Stimulated activated CD8-positive, alpha-beta memory T cell treated with anti-CD3 and anti-CD28 coated beads, Interleukin-12 subunit alpha, Interleukin-12 subunit beta, amount 100 ng/mL, for 24 hours (primary cell): ENCODE data around the gene EHHADH.
"Not testable (repeated sequence)": the region's sequence is repeated elsewhere in the genome, so short reads cannot be mapped to it uniquely, and the experiment has no call there.

Source experiments
- DNase-seq: peaks from one replicate; pipeline ENCODE4 v3.0.0-alpha.2; 2020; ENCODE audit errors: extremely low read depth

EHHADH gene

DNA sequence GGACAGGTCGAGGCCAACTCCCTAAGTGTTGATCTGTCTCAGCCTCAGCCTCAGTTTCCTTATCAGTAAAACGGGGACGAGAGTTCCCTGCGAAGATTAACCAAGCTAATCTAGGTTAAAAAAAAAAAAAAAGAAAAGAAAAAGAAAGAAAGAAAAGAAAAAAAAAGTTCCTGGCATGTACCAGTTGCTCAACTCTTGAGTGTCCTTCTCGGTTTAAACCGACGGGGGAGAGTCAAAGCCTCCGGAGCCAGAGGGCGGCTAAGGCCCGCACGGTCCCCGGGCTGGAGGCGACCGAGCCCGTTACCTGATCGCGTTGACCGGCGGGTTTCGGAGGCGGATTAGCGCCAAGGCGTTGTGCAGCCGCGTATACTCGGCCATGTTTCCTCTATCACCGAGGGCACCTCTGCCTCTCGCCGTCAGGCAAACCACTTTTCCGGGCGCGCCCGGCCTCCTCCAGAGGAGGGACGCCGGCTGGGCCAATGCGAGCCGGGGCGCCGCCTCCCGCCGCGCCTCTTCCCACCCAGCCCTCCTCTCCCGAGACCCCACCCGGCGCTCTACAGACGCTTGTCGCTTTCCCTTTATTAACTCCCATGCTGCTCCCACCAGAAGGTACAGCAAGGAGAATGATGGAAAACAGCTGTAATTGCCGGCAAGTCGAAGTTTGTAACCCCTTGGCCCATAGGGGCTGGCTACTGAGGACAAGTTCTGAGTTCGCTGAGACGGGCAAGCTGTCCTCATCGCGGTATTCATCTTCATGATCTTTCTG lies at the start of gene EHHADH:
Gene EHHADH, minus strand, starts transcription at position 405 of the 766 bp plus-strand sequence. Its CDS starts 27 bp downstream, at position 378.
- peak; percentile 16 for DNase-seq

DNA sequence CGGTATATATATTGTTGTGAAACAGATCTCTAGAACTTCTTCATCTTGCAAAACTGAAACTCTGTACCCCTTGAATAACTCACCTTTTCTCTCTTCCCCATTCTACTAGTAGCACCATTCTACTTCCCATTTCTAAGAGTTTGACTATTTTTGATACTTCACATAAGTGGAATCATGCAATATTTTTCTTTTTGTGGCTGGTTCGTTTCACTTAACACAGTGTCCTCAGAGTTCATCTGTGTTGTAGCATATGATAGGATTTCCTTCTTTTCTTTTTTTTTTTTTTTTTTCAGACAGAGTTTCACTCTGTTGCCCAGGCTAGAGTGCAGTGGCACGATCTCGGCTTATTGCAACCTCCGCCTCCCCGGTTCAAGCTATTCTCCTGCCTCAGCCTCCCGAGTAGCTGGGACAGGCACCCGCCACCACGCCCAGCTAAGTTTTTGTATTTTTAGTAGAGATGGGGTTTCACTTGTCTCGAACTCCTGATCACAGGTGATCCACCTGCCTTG lies 46.1 kb upstream of the EHHADH start:
- DNase-seq, result not testable (repeated sequence)

DNA sequence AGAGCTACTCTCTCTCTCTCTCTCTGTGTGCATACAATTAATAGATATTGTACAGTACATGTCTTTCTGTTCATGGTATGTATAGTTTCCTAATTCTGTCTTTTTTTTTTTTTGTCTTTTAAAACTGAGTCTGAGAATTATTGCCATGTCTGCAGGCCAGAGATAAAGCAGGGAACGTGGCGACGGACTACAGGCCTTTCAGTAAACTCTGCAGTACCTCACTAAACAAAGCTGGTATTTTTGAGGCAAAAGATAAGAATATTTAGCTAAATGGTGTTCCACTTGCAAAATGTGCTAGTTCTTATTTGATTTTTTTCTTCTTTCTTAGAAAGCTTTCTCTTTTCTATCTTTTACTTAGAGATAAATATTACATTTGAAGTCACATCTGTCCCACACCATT lies 44.0 kb upstream of the EHHADH start:
- DNase-seq, result no peak

DNA sequence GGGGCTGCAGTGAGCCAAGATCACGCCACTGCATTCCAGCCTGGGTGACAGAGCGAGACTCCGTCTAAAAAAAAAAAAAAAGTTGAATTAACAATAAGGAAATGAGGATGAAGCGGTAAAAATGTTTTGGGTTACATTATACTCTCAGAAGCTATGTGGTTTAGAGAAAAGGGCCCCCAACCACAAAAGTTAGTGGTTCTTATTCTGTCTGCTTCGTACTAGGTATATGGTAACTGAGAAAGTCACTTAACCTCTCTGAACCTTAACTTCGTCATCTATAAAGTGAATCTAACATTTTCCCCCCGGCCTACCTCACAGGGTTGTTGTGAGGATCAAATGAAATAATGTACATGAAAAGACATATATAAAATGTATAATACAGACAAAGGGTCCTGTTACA lies 38.4 kb upstream of the EHHADH start:
- DNase-seq, result no peak

DNA sequence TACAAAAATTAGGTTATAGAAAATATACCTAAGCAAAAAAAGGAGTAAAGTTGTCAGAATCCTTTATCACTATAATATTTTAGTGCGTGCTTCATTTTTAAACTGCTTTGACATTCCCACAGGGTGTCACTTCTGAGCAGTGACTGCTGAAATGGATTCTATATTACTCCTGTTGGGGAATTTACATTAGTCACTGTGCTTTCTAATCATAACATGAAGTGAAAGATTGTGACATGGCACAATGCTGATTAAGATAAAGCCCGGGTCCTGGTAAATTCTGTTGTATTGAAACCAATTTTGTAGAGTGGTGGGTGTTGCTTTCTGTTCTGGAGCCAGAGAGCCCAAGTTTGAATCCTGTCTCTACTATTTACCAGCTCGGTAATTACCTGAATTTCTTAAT lies 36.4 kb upstream of the EHHADH start:
- DNase-seq, result no peak

DNA sequence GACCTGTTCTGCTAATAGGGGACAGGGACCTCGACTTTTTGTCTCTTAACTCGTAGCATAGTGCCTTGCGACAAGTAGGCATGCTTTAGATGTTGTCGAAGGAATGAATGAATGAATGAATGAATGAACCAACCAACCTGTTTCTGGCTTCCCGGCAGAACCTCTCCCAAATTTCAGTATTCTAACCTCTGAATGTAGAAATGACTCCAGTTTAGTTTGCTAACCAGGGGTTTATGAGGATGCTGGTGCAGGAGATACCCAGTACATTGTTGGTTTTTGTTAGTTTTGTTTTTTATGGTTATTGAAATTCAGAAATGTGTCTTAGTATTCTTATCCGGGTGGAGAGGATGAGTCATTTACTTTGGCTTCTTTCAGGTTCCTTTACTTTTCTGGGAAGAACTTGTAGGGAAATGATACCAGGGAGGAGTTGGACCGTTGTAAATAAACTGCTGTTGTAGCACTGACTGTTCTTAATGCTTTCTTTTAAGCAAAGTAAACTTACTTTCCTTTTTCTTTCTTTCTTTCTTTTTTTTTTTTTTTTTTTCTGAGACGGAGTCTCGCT lies 29.6 kb upstream of the EHHADH start:
- no peak for DNase-seq

DNA sequence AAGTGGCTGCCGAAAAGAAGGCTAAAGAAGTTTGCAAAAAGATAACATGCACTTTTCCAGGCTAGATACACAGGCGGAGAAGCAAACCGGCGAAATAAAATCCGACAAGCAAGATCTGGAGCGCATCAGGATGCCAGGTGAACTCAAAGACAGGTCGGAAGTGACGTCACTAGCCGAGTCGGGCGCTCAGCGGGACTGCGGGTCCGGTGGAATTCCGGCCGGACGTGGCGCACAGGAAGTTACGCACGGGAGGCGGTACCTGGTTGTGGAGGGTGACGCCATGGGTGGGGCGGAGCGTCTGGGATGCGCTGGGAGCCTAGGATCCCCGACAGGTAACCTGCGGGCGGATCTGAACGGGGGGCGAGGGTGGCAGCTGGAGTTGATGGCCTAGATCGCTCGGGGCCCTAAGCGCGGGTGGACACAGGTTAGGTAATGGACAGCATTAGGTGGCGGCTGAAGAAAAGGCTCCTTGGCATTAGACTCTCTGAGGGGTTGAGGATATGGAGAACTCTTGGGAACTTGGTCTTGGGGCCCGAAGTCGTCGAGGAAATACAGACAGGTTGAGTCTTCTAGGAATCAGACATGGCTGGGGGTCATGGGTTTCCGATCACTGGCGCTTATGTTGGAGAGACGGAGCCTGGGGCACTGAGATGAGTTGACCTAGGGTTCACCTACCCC lies 29.0 kb upstream of the EHHADH start:
- DNase-seq, result peak; percentile 89

DNA sequence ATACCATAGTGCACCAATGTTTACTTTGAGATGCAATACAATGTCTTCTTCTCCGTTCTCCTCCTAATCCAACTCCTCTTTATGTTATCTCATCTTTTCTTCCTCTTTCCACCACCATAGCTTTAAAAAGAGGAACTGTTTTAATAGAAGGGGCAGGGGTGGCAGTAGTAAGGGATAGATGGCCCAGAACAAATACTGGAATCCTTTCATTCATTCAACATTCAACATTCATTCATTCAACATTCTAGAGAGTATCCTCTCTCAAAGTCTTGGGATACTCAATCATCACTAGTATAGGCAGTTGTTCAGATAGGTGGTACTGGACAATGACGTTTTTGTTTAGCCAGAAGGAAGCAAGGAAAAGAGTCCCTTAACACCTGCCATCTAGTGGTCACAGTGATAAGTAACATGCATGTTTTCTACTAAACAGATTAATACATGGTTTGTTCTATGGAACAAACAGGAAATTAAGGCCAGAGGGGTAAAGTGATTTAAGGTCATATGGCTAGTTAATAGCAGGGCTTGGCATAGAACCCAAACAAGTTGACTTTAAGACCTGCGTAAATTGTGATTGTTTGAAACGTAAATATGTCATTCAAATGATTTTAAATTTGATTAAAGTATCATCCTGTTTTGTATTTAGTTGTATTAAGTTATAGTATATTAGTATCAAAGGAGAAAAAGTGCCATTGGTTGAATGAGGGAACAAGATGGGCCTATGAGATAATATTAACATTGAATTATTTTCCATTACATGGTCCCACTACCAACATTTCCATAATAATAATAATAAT lies 26.9 kb upstream of the EHHADH start:
- no peak for DNase-seq

DNA sequence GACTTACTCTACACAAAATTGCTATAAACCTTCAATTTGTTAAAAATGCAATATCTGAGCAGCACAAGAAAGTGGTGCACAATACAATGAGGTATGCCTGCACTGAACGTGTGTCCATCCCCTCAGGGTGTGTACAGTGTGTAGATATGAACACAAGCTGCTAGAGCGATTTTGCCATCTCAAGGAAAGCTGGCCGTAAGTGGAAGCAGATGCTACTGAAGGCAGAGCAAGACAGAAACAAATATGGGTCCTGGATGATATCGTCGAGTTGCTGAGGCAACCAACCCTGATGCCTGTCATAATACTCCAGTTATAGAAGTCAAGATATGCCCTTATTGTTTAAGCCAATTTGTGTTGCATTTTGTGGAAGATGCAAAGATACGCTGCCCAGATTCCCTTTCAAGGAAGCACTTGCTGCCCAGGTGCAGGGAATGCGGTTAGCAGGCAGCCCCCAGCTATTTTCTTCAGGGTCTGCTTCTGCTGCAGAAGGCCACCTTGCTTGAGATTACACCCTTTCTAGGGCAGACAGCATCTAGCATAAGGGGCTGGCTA lies 25.8 kb upstream of the EHHADH start:
- no peak for DNase-seq

DNA sequence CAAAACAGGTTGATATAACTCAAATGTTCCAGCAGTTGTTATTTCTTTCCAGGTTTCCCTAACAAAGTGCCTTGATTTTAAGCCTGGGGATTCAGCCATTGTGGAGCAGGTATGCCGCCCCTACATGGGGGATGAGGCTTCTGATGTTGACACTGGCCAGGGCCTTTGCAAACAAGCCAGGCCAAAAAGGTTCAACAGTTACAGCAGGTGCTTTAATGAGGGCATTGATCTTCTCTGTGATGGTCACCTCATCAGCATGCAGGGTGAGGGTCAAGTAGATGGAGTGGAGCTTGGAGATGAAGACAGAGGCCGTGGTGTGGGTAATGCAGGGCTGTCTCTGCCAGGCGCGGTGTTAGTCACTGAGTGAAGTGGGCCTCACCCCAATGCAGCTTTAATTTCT lies 22.6 kb upstream of the EHHADH start:
- DNase-seq, result no peak

DNA sequence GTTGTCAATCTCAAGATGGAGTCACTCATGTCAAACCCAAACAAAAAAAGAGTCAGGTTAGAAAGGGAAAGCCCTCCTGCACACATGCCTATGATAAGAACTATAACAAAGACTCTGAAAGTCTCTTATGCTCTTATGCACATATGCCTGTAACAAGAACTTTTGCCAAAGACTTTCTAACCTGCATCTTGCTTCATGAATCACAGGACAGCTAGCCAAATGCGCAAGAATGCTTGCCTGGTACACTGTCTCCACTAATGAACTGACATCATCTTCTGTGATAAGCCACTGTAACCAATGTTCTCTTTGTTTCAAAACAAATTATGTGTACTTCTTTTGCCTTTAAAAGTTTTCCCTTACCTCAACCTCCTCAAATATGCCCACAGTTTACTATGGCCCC lies 18.2 kb upstream of the EHHADH start:
- no peak for DNase-seq

DNA sequence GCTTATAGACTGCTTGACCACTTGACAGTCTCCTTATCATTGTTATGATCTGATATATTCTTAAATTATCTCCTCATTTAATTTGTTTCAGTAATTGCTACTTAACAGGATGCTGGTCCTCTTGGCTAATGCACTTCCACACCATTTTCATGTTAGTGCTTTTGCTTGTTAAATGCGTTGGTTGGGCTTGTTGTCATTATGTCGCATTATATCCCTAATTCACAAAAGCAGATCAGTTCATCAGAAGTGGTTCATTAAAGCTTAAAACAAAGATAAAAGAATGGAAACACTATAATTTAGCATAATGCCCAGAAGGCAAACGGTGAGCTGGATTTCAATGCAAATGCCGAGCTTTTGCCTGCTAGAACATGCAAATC lies 17.1 kb upstream of the EHHADH start:
- no peak for DNase-seq

DNA sequence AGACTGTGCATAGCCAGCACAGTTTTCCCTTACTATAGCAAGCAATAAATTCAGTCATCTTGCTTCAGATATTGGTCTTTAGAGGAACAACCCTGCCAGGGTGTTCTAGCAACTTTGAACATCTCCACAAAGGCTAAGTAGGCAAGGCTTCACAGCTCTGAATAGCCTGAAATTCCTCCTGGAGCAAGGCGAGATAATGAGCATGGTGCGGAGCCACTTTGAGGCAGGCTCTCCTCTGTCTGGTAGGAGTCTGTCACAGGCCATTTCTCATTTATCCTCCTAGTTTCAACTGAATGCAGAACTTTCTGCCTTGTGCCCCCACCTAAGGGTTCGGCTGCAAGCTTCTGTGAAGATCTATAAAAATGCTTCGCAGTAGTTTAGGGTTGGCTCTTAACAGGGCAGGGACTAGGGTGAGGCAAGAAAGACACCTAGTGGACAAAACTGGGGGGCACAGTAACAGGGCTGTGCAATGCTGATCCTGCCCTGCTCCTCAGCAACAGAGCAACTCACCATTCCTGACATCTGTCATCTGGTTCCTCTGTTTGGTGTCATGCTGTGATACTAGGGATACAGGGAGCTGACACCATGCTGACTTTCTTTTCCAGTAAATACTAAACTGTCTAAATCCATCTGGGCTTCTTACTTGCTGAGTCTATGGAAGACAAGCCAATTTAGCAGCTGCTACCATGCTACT lies 16.6 kb upstream of the EHHADH start:
- no peak for DNase-seq

DNA sequence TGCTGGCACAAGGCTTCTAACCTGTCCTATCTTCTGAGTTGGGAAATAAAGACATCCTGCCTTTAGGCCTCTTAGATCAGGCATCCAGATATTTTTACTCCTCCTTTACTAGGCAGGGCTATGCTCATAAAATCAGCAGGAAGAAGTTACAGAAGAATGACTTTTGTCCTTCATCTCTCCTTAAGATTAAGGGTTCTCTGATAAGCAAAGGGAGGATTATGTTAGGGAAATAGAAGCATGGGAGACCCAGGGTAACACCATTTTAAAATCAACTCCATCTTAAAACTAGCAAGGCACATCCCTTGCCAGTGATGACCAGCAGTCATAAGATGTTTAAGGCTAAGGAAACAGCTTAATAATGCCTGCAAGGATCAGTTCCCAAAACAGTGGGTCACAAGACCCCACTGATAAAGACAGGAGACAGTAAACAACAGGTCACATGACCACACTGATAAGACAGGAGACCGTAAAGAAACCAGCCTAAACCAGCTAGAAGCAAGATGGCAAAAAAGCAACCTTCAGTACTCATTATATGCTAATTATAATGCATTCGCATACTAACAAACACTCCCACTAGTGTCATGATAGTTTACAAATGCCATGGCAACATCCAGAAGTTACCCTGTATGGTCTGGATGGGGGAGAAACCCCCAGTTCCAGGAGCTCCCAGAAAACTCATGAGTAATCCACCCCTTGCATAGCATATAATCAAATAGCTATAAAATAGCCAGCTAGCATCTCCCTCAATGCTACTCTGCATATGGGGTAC lies 14.5 kb upstream of the EHHADH start:
- DNase-seq, result no peak

DNA sequence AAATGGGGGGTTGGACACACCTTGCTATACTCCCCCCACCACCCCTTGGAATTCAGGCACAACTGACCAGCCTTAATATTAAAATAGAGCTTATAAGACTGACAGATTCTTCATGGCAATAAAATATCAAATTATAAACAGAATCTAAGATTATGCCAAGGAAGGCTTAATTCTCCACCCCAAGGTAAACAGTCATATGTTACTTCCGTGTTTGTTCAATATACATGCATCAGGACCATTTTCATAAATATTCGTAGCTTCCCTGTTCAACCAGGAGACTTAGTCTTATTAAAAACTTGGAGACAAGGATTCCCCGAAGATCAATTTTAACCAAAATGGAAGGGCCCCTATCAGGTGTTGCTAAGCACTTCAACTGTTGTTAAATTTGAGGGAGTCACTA lies 13.3 kb upstream of the EHHADH start:
- DNase-seq, result no peak

DNA sequence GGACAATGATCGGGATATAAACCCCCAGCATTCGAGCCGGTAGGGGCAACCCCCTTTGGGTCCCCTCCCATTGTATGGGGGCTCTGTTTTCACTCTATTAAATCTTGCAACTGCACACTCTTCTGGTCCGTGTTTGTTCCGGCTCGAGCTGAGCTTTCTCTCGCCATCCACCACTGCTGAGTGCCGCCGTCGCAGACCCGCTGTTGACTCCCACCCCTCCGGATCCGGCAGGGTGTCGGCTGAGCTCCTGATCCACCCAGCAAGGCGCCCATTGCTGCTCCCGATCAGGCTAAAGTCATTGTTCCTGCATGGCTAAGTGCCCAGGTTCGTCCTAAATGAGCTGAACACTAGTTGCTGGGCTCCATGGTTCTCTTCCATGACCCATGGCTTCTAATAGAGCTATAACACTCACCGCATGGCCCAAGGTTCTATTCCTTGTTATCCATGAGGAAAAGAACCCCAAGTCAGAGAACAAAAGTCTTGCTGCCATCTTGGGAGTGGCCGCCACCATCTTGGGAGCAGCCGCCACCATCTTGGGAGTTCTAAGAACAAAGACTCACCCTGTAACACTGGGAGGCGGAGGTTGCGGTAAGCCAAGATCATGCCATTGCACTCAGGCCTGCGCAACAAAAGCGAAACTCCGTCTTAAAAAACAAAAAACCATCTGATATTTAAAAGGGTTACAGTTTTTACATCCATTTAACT lies 11.2 kb upstream of the EHHADH start:
- no peak for DNase-seq

DNA sequence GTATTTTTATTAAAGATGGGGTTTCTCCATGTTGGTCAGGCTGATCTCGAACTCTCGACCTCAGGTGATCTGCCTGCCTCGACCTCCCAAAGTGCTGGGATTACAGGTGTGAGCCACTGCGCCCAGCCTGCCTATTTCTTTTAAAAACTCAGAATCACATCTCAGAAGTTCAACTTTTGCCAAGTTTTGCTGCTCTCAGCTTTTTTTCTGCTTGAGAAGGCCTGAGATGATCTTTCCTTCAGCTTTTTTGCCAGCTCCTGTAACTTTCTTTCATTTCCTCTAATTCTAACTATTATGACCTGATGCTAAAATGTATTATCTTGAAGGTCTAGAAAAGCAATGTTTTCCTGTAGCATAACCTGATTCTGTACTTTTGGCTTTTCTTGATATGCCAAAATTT lies 9.6 kb upstream of the EHHADH start:
- no peak for DNase-seq

DNA sequence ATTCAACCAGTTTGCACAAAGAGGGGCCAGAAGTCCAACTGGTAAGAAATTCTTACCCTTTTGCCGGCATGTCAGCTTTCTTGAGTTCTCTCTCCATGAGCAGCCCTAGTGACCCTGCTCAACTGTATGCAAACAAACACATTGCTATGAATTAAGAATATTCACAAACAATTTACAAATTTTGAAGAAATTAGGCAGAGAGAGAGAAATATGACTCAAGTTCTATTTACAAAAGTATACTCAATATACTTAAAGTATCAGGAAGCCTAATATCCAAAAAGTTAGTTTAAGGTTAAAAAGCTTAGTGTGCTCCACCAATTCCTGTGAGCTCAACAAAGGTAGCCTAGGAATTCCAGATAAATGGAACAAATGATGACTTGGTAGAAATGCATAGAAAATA lies 3.5 kb upstream of the EHHADH start:
- no peak for DNase-seq

DNA sequence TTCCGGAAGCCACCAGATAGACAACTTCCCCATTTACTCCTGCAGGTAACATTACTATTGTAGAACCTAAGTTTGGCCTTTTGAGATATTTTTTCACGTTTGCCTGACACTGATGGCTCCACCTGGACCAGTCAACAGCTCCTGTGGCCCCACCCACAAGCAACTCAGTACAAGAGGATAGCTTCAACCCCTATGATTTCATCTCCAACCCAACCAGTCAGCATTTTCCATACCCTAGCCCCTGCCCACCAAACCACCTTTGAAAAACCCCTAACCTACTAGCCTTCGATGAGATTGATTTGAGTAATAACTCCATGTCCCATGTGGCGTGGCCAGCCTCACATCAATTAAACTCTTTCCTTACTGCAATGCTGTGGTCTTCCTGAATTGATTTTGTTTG lies 950 bp upstream of the EHHADH start:
- no peak for DNase-seq

DNA sequence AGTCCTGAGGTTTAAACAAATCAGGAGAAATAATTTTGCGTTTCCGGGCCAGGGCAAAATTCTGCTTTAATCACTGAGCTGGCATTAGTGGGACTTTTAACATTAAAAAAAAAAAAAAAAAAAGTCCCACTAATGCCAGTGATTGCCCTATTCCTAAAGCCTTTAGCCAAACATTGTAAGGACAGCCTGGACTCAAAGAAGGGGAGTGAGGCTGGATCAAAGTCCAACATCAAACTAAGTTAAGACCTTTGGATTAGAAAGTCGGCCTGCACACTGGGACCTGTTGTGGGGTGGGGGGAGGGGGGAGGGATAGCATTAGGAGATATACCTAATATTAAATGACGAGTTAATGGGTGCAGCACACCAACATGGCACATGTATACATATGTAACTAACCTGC lies 716 bp downstream of the EHHADH start:
- DNase-seq, result not testable (repeated sequence)
